ENCODE data around the gene ZNF83.

ZNF83 gene

DNA sequence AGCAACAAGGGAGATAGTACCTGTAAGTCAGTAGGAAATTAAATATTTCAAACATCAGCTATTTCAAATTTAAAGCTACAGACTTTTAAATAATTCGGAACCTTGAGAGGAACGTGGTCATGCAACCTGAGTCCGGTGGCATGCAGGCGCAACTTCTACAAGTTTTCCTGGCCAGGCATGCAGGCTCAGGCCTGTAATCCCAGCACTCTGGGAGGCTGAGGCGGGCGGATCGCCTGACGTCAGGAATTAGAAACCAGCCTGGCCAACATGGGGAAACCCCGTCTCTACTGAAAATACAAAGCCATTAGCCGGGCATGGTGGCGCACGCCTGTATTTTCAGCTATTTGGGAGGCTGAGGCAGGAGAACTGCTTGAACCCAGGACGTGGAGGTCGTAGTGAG lies 70.2 kb downstream of the ZNF83 start:
- no peak for DNase-seq

DNA sequence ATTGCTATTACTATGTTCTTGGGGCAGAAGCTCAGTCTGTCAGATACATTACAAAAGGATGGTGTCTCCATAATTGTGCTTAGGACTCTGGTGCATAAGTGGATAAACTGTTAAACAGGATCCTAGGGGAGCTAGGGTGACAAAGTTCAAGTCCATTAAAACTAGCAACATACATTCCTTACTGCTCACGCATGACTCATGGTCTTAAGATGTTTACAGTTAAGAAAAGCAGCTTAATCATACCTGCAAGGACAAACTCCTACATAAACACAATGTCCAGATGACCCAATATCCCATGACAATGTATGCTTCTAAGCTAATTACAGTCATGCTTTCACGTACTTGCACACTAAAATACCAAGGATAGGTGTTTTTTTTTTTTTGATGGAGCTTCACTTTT lies 71.6 kb downstream of the ZNF83 start:
- peak; percentile 25 for DNase-seq

DNA sequence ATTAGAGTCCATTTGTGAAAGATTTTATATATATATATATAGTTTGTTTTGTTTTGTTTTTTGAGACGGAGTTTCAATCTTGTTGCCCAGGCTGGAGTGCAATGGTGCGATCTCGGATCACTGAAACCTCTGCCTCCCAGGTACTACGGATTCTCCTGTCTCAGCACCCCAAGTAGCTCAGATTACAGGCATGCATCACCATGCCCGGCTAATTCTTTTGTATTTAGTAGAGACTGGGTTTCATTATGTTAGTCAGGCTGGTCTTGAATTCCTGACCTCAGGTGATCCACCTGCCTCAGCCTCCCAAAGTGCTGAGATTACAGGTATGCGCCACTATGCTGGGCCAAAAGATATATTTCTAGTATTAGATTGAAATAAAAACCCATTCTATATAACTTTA lies 72.0 kb downstream of the ZNF83 start:
- DNase-seq = no peak
